Measurements from ENCODE around the gene MED31.

DNA sequence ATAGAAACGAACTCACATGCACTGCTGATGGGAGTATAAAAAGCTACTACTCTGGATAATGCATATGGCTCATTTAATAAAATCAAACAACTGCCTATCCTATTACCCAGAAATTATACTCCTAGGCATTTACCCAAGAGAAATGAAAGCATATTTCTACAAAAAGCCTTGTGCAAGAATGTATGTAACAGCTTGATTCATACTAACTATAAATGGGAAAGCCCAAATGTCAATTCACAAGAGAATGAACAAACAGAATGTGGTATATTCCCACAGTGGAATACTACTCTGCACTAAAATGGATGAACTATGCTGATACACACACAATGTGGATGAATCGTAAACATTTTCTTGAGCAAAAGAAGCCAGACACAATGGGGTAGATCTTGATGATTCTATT, 49.3 kb downstream of the MED31 start:
- TF ChIP-seq, protein P1, sequence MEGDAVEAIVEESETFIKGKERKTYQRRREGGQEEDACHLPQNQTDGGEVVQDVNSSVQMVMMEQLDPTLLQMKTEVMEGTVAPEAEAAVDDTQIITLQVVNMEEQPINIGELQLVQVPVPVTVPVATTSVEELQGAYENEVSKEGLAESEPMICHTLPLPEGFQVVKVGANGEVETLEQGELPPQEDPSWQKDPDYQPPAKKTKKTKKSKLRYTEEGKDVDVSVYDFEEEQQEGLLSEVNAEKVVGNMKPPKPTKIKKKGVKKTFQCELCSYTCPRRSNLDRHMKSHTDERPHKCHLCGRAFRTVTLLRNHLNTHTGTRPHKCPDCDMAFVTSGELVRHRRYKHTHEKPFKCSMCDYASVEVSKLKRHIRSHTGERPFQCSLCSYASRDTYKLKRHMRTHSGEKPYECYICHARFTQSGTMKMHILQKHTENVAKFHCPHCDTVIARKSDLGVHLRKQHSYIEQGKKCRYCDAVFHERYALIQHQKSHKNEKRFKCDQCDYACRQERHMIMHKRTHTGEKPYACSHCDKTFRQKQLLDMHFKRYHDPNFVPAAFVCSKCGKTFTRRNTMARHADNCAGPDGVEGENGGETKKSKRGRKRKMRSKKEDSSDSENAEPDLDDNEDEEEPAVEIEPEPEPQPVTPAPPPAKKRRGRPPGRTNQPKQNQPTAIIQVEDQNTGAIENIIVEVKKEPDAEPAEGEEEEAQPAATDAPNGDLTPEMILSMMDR (conservative IDR thresholded peaks at IDR 0.05; ENCODE audit: low read depth, low read length) = no peak
- no peak for TF ChIP-seq POLR2A (IDR thresholded peaks at IDR 0.05; ENCODE audit: low read depth, low read length)
- no peak for TF ChIP-seq RFX5 (IDR thresholded peaks at IDR 0.05; ENCODE audit: low read depth, low read length)
- no peak for TF ChIP-seq RAD21 (IDR thresholded peaks at IDR 0.05; ENCODE audit: low read length)
- TF ChIP-seq MXI1 (IDR thresholded peaks at IDR 0.05; ENCODE audit: borderline replicate concordance, low read depth, low read length) = no peak
- TF ChIP-seq ELK1 (IDR thresholded peaks at IDR 0.05; ENCODE audit: borderline replicate concordance, low read depth, low read length) = no peak
- no peak for TF ChIP-seq RCOR1 (IDR thresholded peaks at IDR 0.05; ENCODE audit: insufficient replicate concordance, low read length)
- TF ChIP-seq BHLHE40 (IDR thresholded peaks at IDR 0.05; ENCODE audit: low read depth, low read length) = no peak
- no peak for TF ChIP-seq MAFK (IDR thresholded peaks at IDR 0.05; ENCODE audit: low read depth, low read length)
- TF ChIP-seq SMC3 (IDR thresholded peaks at IDR 0.05; ENCODE audit: low read depth, low read length) = no peak
- no peak for TF ChIP-seq FOS (IDR thresholded peaks at IDR 0.05; ENCODE audit: low read depth, low read length)
- no peak for TF ChIP-seq MAZ (IDR thresholded peaks at IDR 0.05; ENCODE audit: borderline replicate concordance, low read depth, low read length)
